ENCODE measurements around the gene ADCY6.

DNA sequence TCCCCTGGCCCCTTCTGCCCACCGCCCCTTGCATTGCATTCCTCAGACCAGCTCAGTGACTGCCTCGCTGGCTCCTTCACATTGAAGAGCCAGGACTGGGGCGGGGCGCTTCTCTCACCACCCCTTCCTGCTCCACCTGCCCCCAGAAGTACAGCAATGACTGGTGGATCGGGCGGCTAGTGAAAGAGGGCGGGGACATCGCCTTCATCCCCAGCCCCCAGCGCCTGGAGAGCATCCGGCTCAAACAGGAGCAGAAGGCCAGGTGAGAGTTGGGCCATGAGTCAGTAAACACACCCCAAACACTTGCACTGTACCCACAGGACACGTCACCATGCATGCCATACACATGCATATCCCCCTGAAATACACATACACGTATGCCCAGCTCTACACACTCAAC, 35.2 kb upstream of the ADCY6 start:
- TF ChIP-seq, protein P1, sequence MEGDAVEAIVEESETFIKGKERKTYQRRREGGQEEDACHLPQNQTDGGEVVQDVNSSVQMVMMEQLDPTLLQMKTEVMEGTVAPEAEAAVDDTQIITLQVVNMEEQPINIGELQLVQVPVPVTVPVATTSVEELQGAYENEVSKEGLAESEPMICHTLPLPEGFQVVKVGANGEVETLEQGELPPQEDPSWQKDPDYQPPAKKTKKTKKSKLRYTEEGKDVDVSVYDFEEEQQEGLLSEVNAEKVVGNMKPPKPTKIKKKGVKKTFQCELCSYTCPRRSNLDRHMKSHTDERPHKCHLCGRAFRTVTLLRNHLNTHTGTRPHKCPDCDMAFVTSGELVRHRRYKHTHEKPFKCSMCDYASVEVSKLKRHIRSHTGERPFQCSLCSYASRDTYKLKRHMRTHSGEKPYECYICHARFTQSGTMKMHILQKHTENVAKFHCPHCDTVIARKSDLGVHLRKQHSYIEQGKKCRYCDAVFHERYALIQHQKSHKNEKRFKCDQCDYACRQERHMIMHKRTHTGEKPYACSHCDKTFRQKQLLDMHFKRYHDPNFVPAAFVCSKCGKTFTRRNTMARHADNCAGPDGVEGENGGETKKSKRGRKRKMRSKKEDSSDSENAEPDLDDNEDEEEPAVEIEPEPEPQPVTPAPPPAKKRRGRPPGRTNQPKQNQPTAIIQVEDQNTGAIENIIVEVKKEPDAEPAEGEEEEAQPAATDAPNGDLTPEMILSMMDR (IDR thresholded peaks at IDR 0.05; ENCODE audit: low read length): no peak
- TF ChIP-seq EZH2 (IDR thresholded peaks at IDR 0.05; ENCODE audit: borderline replicate concordance, low read length): no peak
